ENCODE results near the gene FKBP2. TPM values are rescaled to one million over a fixed set of nuclear protein-coding genes. Genes with fewer than 3 reads are reported as not detected.

The FKBP2 gene
- total RNA-seq, 1 donor from 2014 or later = 55.7 TPM

- DNase-seq (ENCODE audit: low spot score) = no peak
Observed at GRCh38 chr11:64263947-64264317, 23.0 kb downstream of the FKBP2 start.

- no peak for DNase-seq (ENCODE audit: low spot score)
Observed at GRCh38 chr11:64264371-64264852, 23.5 kb downstream of the FKBP2 start.

GRCh38 chr11:64265176-64266160 lies 24.6 kb downstream of the FKBP2 start:
- DNase-seq (ENCODE audit: low spot score) = no peak

- no peak for DNase-seq (ENCODE audit: low spot score)
Observed at GRCh38 chr11:64266339-64266738, 25.4 kb downstream of the FKBP2 start.

GRCh38 chr11:64267207-64267945 lies 26.5 kb downstream of the FKBP2 start:
- no peak for DNase-seq (ENCODE audit: low spot score)

- peak; percentile 79 for DNase-seq (ENCODE audit: low spot score)
Observed at GRCh38 chr11:64268025-64268892, 27.4 kb downstream of the FKBP2 start.

- no peak for DNase-seq (ENCODE audit: low spot score)
Observed at GRCh38 chr11:64268893-64269539, 28.1 kb downstream of the FKBP2 start.

GRCh38 chr11:64269540-64270220 lies 28.8 kb downstream of the FKBP2 start:
- DNase-seq (ENCODE audit: low spot score) = peak; percentile 98

- DNase-seq (ENCODE audit: low spot score) = no peak
Observed at GRCh38 chr11:64275031-64275800, 34.3 kb downstream of the FKBP2 start.

- DNase-seq (ENCODE audit: low spot score) = no peak
Observed at GRCh38 chr11:64275841-64276240, 34.9 kb downstream of the FKBP2 start.

GRCh38 chr11:64276653-64277431 lies 35.9 kb downstream of the FKBP2 start:
- peak; percentile 78 for DNase-seq (ENCODE audit: low spot score)

- no peak for DNase-seq (ENCODE audit: low spot score)
Observed at GRCh38 chr11:64278576-64279190, 37.8 kb downstream of the FKBP2 start.

GRCh38 chr11:64281957-64282770 lies 41.3 kb downstream of the FKBP2 start:
- no peak for DNase-seq (ENCODE audit: low spot score)

- DNase-seq (ENCODE audit: low spot score) = no peak
Observed at GRCh38 chr11:64283092-64283491, 42.2 kb downstream of the FKBP2 start.

GRCh38 chr11:64284048-64284961 lies 43.4 kb downstream of the FKBP2 start, which contains the start of gene BAD:
TSS of gene BAD (minus strand) at chr11:64284665. CDS start at chr11:64284368, 297 bp downstream.
- peak; percentile 97 for DNase-seq (ENCODE audit: low spot score)

Measured in ureter (tissue), 1 donor.